Caco-2 (cell line): ENCODE data around the gene CUTA. TPM values are rescaled to one million over a fixed set of nuclear protein-coding genes. Genes with fewer than 3 reads are reported as not detected.

ENCODE experiments used
- BruUV-seq: library from RNA; stranded (reverse); fragments of 400-500 nt; replicated peaks from 2 replicates; lab custom pipeline; 2021; lab: Mats Ljungman, UMichigan
- CTCF ChIA-PET: fragments of 300-600 bp; sonication (Branson Sonifier 250); formaldehyde crosslinking; loops from one replicate; lab custom pipeline; 2022; ENCODE audit warnings: antibody characterized with exemption; lab: Charles Lee
- POLR2A ChIA-PET: fragments of 300-600 bp; sonication (Branson Sonifier 250); formaldehyde crosslinking; loops from one replicate; lab custom pipeline; 2022; ENCODE audit warnings: antibody characterized with exemption; lab: Charles Lee
- DNase-seq, 2 experiments: peaks; one replicate each; pipeline versions ENCODE4 v3.0.0 to v3.0.0-alpha.2; 2020 to 2022
- H3K27me3 ChIP-seq: replicated peaks from 2 replicates; pipeline ENCODE4 v1.6.0; 2011; ENCODE audit warnings: low read length; ENCODE audit not compliant: control insufficient read depth, insufficient read depth
- H3K36me3 ChIP-seq: 2 replicates; pipeline ENCODE4 v1.5.1; 2011; ENCODE audit warnings: low read length; ENCODE audit not compliant: control insufficient read depth, insufficient read depth
- H3K4me1 ChIP-seq: fragments of 250-450 bp; sonication (Bioruptor Pico); 2 replicates; pipeline ENCODE4 v1.5.1; 2020; ENCODE audit warnings: mild to moderate bottlenecking
- H3K4me3 ChIP-seq: 2 replicates; pipeline ENCODE4 v1.5.1; 2011; ENCODE audit warnings: low read depth, mild to moderate bottlenecking, control low read depth, low read length
- H3K9me3 ChIP-seq: fragments of 250-450 bp; sonication (Bioruptor Pico); 2 replicates; pipeline ENCODE4 v1.5.1; 2020; ENCODE audit warnings: mild to moderate bottlenecking, moderate library complexity
- H3K27ac Mint-ChIP-seq: one replicate; pipeline ENCODE4 v1.8.0; 2022; ENCODE audit warnings: mixed read lengths; ENCODE audit not compliant: unreplicated experiment
- H3K27me3 Mint-ChIP-seq: one replicate; pipeline ENCODE4 v1.8.0; 2022; ENCODE audit warnings: mixed read lengths; ENCODE audit not compliant: insufficient read depth, unreplicated experiment
- H3K36me3 Mint-ChIP-seq: one replicate; pipeline ENCODE4 v1.8.0; 2022; ENCODE audit warnings: mild to moderate bottlenecking, mixed read lengths; ENCODE audit not compliant: insufficient read depth, unreplicated experiment
- H3K4me1 Mint-ChIP-seq: one replicate; pipeline ENCODE4 v1.8.0; 2022; ENCODE audit warnings: low read depth, mixed read lengths; ENCODE audit not compliant: unreplicated experiment
- H3K4me3 Mint-ChIP-seq: one replicate; pipeline ENCODE4 v1.8.0; 2022; ENCODE audit warnings: mild to moderate bottlenecking, moderate library complexity, mixed read lengths; ENCODE audit not compliant: unreplicated experiment
- H3K9me3 Mint-ChIP-seq: one replicate; pipeline ENCODE4 v1.8.0; 2022; ENCODE audit warnings: mixed read lengths; ENCODE audit not compliant: unreplicated experiment
- CTCF ChIP-seq, 2 experiments: fragments of 200-600 bp in 1 of 2; IDR thresholded peaks; 1 replicate in 1 of 2; 2 replicates in 1 of 2; pipeline versions ENCODE4 v1.5.1 to v1.8.0; 2011 to 2022; ENCODE audit warnings: antibody characterized with exemption in 1 of 2, control low read depth in 1 of 2, inconsistent platforms in 1 of 2, low read depth in 1 of 2, low read length in 1 of 2, mild to moderate bottlenecking in 1 of 2, moderate library complexity in 1 of 2; ENCODE audit not compliant: insufficient read depth in 1 of 2, severe bottlenecking in 1 of 2, unreplicated experiment in 1 of 2
- intact Hi-C: fragments of 100-400 bp; cut with micrococcal nuclease; formaldehyde crosslinking; loops from one replicate; pipeline ENCODE4 v1.10.0; 2022; ENCODE audit not compliant: unreplicated experiment
- total RNA-seq: library from RNA; stranded (reverse); gene quantifications from 2 replicates; pipeline ENCODE4 v1.2.3, GENCODE V29; 2022

The CUTA gene
- total RNA-seq, 1 experiment from 2014 or later: 166 TPM

- BruUV-seq: no TSS peak
- DNase-seq: no peak
- Histone ChIP-seq H3K4me3 (peak overlapping the region; percentile 91), H3K4me1 (peaks cover 12% of the 10 kb centered on the region), H3K36me3 (no peaks in the 10 kb centered on the region), H3K27me3 (no peaks in the 10 kb centered on the region), H3K9me3 (no peaks in the 10 kb centered on the region)
- H3K27me3 Mint-ChIP-seq: no peaks in the 10 kb centered on the region
- ChIA-PET CTCF (no interaction called here), POLR2A (no interaction called here)
- H3K27ac Mint-ChIP-seq: peak overlapping the region; percentile 81
- H3K4me3 Mint-ChIP-seq: peak overlapping the region; percentile 85
- no peak for TF ChIP-seq CTCF (IDR thresholded peaks at IDR 0.05; ENCODE audit: insufficient read depth in 1 of 2, low read depth in 1 of 2, low read length in 1 of 2, severe bottlenecking in 1 of 2, unreplicated experiment in 1 of 2)
- H3K9me3 Mint-ChIP-seq: no peaks in the 10 kb centered on the region
- H3K36me3 Mint-ChIP-seq: peaks cover 48% of the 10 kb centered on the region
- intact Hi-C loops: loop anchor here (5.0 kb wide), 1 partner anchor 1451 kb away; no protein-coding TSS in a partner anchor
- H3K4me1 Mint-ChIP-seq: peaks cover 29% of the 10 kb centered on the region
These were observed 24.9 kb downstream of the CUTA start for GRCh38 chr6:33392979-33393378.

- peak overlapping the region; percentile 91 for H3K4me3 ChIP-seq
- H3K4me1 ChIP-seq: peaks cover 12% of the 10 kb centered on the region
- H3K4me3 Mint-ChIP-seq: peak overlapping the region; percentile 85
- H3K9me3 Mint-ChIP-seq: no peaks in the 10 kb centered on the region
- no peak for DNase-seq
- no peaks in the 10 kb centered on the region for H3K27me3 Mint-ChIP-seq
- ChIA-PET CTCF (no interaction called here), POLR2A (interaction anchor here (0.6 to 1.2 kb wide), 3 partner anchors 75 to 1565 kb away, joined by 3 to 5 read pairs (median 3); partner anchors contain the start of genes HSPA1B and ZBTB22)
- H3K36me3 ChIP-seq: no peaks in the 10 kb centered on the region
- H3K27ac Mint-ChIP-seq: peak overlapping the region; percentile 81
- TF ChIP-seq CTCF (IDR thresholded peaks at IDR 0.05; ENCODE audit: insufficient read depth in 1 of 2, low read depth in 1 of 2, low read length in 1 of 2, severe bottlenecking in 1 of 2, unreplicated experiment in 1 of 2): no peak
- H3K36me3 Mint-ChIP-seq: peaks cover 44% of the 10 kb centered on the region
- H3K9me3 ChIP-seq: no peaks in the 10 kb centered on the region
- peaks cover 29% of the 10 kb centered on the region for H3K4me1 Mint-ChIP-seq
- H3K27me3 ChIP-seq: no peaks in the 10 kb centered on the region
- TSS peak; percentile 64 for BruUV-seq
- intact Hi-C loops: loop anchor here (5.0 kb wide), 1 partner anchor 1450 kb away; no protein-coding TSS in a partner anchor
These were observed 25.3 kb downstream of the CUTA start for GRCh38 chr6:33392595-33392948.

GRCh38 chr6:33391922-33392594 is 25.8 kb downstream of the CUTA start:
- BruUV-seq: no TSS peak
- intact Hi-C loops: loop anchor here (1.0 to 5.0 kb wide), 5 partner anchors 18 to 1450 kb away; partner anchors contain the start of genes CUTA, RXRB and SLC39A7
- TF ChIP-seq CTCF (IDR thresholded peaks at IDR 0.05; ENCODE audit: insufficient read depth in 1 of 2, low read depth in 1 of 2, low read length in 1 of 2, severe bottlenecking in 1 of 2, unreplicated experiment in 1 of 2): no peak

More at GRCh38 chr6:33391922-33392594, 25.8 kb downstream of the CUTA start:
- no peaks in the 10 kb centered on the region for H3K9me3 ChIP-seq
- DNase-seq: no peak
- no peaks in the 10 kb centered on the region for H3K36me3 ChIP-seq
- POLR2A ChIA-PET: interaction anchor here (0.6 to 1.2 kb wide), 3 partner anchors 74 to 1565 kb away, joined by 3 to 5 read pairs (median 3); partner anchors contain the start of genes HSPA1B and ZBTB22
- peak overlapping the region; percentile 91 for H3K4me3 ChIP-seq
- peaks cover 12% of the 10 kb centered on the region for H3K4me1 ChIP-seq
- Mint-ChIP-seq H3K27ac (peak overlapping the region; percentile 81), H3K36me3 (peaks cover 39% of the 10 kb centered on the region), H3K4me1 (peaks cover 29% of the 10 kb centered on the region), H3K4me3 (peak overlapping the region; percentile 85), H3K9me3 (no peaks in the 10 kb centered on the region), H3K27me3 (no peaks in the 10 kb centered on the region)
- no peaks in the 10 kb centered on the region for H3K27me3 ChIP-seq
- CTCF ChIA-PET: no interaction called here
